DND-41 (cell line): Measurements from ENCODE around the gene ANKRD55.

Experiments
- ATAC-seq: fragments of 200-7000 bp; cut with Tn5 transposase; 3 replicates; pipeline ENCODE4 v1.9.1; 2021; ENCODE audit warnings: low read depth; ENCODE audit not compliant: insufficient read depth
- DNase-seq: peaks from one replicate; pipeline ENCODE4 v3.0.0-alpha.2; 2020
- H2AFZ ChIP-seq: 2 replicates; pipeline ENCODE4 v1.6.0; 2012; ENCODE audit warnings: low read depth, low read length
- H3K27ac ChIP-seq: 2 replicates; pipeline ENCODE4 v1.5.1; 2012; ENCODE audit warnings: low read length, inconsistent platforms
- H3K27me3 ChIP-seq: fragments of 200-600 bp; sonication (generic); 2 replicates; pipeline ENCODE4 v1.6.0; 2012; ENCODE audit warnings: low read length, mild to moderate bottlenecking, inconsistent platforms; ENCODE audit not compliant: insufficient read depth, poor library complexity
- H3K36me3 ChIP-seq: 2 replicates; pipeline ENCODE4 v1.5.1; 2012; ENCODE audit warnings: low read length, inconsistent platforms; ENCODE audit not compliant: insufficient read depth
- H3K4me1 ChIP-seq: 2 replicates; pipeline ENCODE4 v1.5.1; 2012; ENCODE audit warnings: mild to moderate bottlenecking, low read length; ENCODE audit not compliant: insufficient read depth
- H3K4me2 ChIP-seq: 2 replicates; pipeline ENCODE4 v1.6.0; 2012; ENCODE audit warnings: mild to moderate bottlenecking, moderate library complexity, low read length, inconsistent platforms; ENCODE audit not compliant: insufficient read depth
- H3K4me3 ChIP-seq, 2 experiments: fragments of 200-600 bp in 1 of 2; shearing (Covaris generic) in 1 of 2; 2 replicates each; pipeline ENCODE4 v1.5.1; 2012 to 2016; ENCODE audit warnings: inconsistent platforms in 2 of 2, low read length in 2 of 2, mild to moderate bottlenecking in 2 of 2, low read depth in 1 of 2, moderate library complexity in 1 of 2
- H3K79me2 ChIP-seq: 2 replicates; pipeline ENCODE4 v1.6.0; 2012; ENCODE audit warnings: low read length, inconsistent platforms; ENCODE audit not compliant: insufficient read depth
- H3K9ac ChIP-seq: 2 replicates; pipeline ENCODE4 v1.6.0; 2012; ENCODE audit warnings: low read depth, mild to moderate bottlenecking, inconsistent platforms, low read length, moderate library complexity
- H3K9me3 ChIP-seq: 2 replicates; pipeline ENCODE4 v1.5.1; 2012; ENCODE audit warnings: low read length, moderate library complexity, mild to moderate bottlenecking, inconsistent platforms; ENCODE audit not compliant: insufficient read depth, severe bottlenecking
- H4K20me1 ChIP-seq: 2 replicates; pipeline ENCODE4 v1.6.0; 2012; ENCODE audit warnings: low read length; ENCODE audit not compliant: insufficient read depth
- CTCF ChIP-seq: IDR thresholded peaks from 2 replicates; pipeline ENCODE4 v1.5.1; 2012; ENCODE audit warnings: borderline replicate concordance, low read length, moderate library complexity, mild to moderate bottlenecking; ENCODE audit not compliant: poor library complexity, severe bottlenecking; ENCODE audit errors: extremely low read depth
- EZH2 ChIP-seq: IDR thresholded peaks from 3 replicates; pipeline ENCODE4 v1.6.1; 2012; ENCODE audit warnings: borderline replicate concordance, low read depth, mild to moderate bottlenecking, moderate library complexity, low read length, inconsistent platforms; ENCODE audit not compliant: severe bottlenecking

The ANKRD55 gene

GRCh38 chr5:56273376-56273955 lies 40.3 kb upstream of the ANKRD55 start:
- H3K9me3 ChIP-seq: no peaks in the 10 kb centered on the region
- H3K4me1 ChIP-seq: no peaks in the 10 kb centered on the region
- no peaks in the 10 kb centered on the region for H3K36me3 ChIP-seq
- ATAC-seq (no peak), DNase-seq (no peak)
- H3K9ac ChIP-seq: no peak overlapping the region
- no peak overlapping the region for H3K4me3 ChIP-seq
- H3K4me2 ChIP-seq: no peak overlapping the region
- H2AFZ ChIP-seq: no peak overlapping the region
- TF ChIP-seq EZH2 (no peak), CTCF (no peak)
- H4K20me1 ChIP-seq: no peaks in the 10 kb centered on the region
- H3K27ac ChIP-seq: no peak overlapping the region
- H3K27me3 ChIP-seq: no peaks in the 10 kb centered on the region
- no peaks in the 10 kb centered on the region for H3K79me2 ChIP-seq

GRCh38 chr5:56272765-56273164 lies 39.6 kb upstream of the ANKRD55 start:
- H3K9me3 ChIP-seq: no peaks in the 10 kb centered on the region
- H4K20me1 ChIP-seq: no peaks in the 10 kb centered on the region
- no peak for ATAC-seq
- H2AFZ ChIP-seq: no peak overlapping the region
- no peak for TF ChIP-seq EZH2
- H3K4me3 ChIP-seq: no peak overlapping the region
- H3K36me3 ChIP-seq: no peaks in the 10 kb centered on the region
- no peak overlapping the region for H3K4me2 ChIP-seq
- no peaks in the 10 kb centered on the region for H3K4me1 ChIP-seq
- H3K9ac ChIP-seq: no peak overlapping the region
- no peak for DNase-seq
- H3K79me2 ChIP-seq: no peaks in the 10 kb centered on the region
- H3K27ac ChIP-seq: no peak overlapping the region
- no peaks in the 10 kb centered on the region for H3K27me3 ChIP-seq

GRCh38 chr5:56270568-56271392 lies 37.6 kb upstream of the ANKRD55 start:
- Histone ChIP-seq H3K79me2 (no peaks in the 10 kb centered on the region), H3K4me3 (no peak overlapping the region), H3K27ac (no peak overlapping the region), H3K27me3 (peaks cover 4% of the 10 kb centered on the region), H3K9ac (no peak overlapping the region), H3K36me3 (no peaks in the 10 kb centered on the region), H3K4me1 (no peaks in the 10 kb centered on the region), H4K20me1 (no peaks in the 10 kb centered on the region), H3K9me3 (no peaks in the 10 kb centered on the region), H3K4me2 (no peak overlapping the region), H2AFZ (no peak overlapping the region)
- peak; percentile 59 for DNase-seq
- TF ChIP-seq CTCF: peak; percentile 95
- TF ChIP-seq EZH2: no peak
- ATAC-seq: peak; percentile 98

- Histone ChIP-seq H3K4me3 (no peak overlapping the region), H3K27ac (no peak overlapping the region), H2AFZ (no peak overlapping the region), H3K9me3 (no peaks in the 10 kb centered on the region), H3K4me2 (no peak overlapping the region), H3K9ac (no peak overlapping the region), H3K4me1 (no peaks in the 10 kb centered on the region), H3K79me2 (no peaks in the 10 kb centered on the region), H3K27me3 (peaks cover 4% of the 10 kb centered on the region), H4K20me1 (no peaks in the 10 kb centered on the region), H3K36me3 (no peaks in the 10 kb centered on the region)
- DNase-seq (no peak), ATAC-seq (0 out of 3 replicates have a peak, but pooled peaks have one; percentile 25)
- TF ChIP-seq EZH2: no peak
- TF ChIP-seq CTCF: no peak
Observed at GRCh38 chr5:56270058-56270457, 36.9 kb upstream of the ANKRD55 start.
